ENCODE data around the gene SOCS7. TPM values are rescaled to one million over a fixed set of nuclear protein-coding genes. Genes with fewer than 3 reads are reported as not detected.
A peak's percentile ranks its signal among the peaks of the same experiment; 100 is the strongest.
"Not testable (repeated sequence)": the region's sequence is repeated elsewhere in the genome, so short reads cannot be mapped to it uniquely, and the experiment has no call there.

The SOCS7 gene
- total RNA-seq, 1 experiment from 2014 or later, result 10.1 TPM

DNA sequence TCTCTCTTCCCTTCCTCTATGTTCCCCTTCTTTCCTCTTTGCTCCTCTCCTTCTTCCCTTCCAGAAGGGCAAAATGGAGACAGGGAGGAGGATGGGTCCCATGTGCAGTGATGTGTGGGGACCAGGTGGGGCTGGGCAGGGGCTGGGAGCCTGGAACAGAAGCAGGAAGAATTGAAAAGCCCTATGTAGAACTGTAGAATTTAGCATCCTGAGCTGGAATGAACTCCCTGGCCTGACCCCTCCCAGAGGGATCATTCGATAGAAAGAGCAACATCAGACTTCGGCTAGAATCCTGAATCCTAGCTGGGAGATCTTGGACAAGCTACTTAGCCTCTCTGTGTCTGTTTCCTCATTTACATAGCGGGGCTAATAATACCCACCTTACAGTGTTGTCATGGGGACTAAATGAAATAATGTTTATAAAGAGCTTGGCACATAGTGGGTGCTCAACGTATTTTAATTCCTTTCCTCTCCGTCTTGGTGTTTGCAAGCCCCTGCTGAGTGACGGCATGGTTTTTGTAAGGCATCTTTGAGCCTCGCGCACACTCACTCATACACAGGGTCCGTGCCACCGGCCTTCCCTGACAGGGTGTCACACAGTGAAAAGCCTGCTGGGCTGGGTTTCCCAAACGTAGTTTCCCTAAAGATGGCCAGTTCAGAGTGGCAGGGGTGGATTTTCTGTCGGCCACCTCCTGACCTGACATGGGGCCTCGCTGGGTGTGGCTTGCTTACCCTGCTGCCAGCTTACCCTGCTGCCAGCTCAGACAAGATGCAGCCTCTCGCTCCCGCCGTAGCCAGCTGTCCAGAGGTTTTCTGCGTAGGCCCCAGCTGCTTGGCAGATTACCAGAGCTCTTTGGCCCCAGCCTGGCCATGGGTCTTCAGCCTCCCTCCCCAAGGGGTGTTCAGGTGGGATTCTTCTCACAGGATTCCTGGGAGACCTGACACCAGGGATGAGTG is 70.5 kb downstream of the SOCS7 start:
- no peak for DNase-seq (ENCODE audit: low read depth)

DNA sequence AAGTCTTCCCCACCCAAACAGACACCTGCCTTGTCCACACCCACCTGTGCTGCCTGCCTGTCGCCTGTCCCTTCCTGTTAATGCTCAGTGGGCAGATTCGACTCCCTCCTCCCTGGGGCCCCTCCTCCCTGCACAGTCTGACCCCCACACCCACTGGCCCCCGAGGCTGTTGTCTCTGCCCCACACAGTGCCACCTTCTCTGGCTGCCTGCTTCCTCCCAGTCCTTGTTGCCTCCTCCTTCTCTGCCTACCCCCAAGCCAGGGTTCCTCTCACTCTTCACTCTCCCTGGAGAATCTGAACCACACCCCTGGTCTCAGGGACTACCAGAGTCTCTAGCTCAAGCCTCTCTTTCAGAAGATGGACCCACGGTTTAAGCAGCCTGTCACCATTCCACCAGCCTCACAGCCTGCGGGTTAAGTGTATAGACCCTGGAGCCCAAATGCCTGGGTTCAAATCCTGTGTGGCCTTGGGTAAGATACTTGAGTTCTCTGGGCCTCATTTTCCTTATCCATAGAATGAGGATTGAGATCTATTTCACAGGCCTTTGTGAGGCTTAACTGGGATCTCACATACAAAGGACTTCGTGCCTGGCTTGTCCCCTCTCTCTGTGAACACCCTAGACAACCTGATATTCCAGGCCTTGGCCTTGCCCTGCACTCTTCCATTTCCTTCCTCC is 72.8 kb downstream of the SOCS7 start:
- DNase-seq (ENCODE audit: low read depth), result no peak

DNA sequence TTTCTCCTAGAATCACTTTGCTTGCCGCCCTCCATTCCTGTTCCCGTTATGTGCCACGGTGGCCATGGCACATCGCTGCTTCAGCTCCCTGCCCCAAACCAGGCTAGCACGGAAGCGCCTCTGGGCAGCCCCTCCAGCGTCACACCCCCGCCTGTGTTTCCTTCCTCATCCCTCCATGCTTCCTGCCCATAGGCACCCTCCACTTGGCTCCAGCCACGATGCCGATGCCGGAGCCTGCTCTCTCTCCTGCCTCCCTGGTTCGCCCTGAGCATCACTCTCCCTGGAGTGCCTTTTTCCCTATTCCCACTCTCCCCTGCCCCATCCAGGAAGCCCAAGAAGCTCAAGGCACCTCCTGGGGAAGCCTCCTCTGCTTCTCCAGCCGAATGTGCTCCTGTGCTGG is 73.4 kb downstream of the SOCS7 start:
- DNase-seq (ENCODE audit: low read depth), result no peak

DNA sequence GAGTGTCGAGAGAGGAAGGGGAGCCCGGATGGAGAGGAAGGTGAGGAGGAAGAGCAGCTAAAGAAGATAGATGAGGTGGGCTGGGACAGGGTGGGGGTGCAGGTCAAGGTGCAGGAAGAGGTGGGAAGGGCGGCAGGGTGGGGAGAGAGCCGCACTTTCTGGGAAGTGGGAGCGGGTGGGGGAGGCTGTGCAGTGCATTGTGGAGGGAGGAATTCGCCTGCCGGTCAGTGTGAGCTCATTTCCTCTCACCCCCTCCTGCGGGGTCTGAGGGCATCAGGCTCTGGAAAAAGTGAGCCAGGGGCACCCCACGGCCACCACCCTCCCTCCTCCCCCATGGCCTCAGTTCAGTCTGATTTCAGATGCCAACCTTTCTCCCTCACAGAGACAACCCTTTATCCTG is 74.1 kb downstream of the SOCS7 start:
- peak; percentile 45 for DNase-seq (ENCODE audit: low read depth)

DNA sequence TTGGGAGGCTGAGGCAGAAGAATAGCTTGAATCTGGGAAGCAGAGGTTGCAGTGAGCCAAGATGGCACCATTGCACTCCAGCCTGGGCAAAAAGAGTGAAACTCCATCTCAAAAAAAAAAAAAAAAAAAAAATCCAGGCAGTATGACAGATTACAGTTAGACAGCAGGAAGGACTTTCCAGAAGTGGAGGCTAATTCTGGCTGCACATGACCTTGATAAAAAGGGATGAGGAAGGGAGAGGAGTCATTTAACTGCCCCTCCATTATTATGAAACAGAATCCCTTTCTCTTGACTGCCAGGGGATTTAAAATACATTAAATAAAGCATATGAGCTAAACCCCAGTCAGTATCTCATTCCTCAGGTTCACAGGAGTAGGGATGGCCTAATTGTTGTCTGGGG is 74.8 kb downstream of the SOCS7 start:
- no peak for DNase-seq (ENCODE audit: low read depth)

DNA sequence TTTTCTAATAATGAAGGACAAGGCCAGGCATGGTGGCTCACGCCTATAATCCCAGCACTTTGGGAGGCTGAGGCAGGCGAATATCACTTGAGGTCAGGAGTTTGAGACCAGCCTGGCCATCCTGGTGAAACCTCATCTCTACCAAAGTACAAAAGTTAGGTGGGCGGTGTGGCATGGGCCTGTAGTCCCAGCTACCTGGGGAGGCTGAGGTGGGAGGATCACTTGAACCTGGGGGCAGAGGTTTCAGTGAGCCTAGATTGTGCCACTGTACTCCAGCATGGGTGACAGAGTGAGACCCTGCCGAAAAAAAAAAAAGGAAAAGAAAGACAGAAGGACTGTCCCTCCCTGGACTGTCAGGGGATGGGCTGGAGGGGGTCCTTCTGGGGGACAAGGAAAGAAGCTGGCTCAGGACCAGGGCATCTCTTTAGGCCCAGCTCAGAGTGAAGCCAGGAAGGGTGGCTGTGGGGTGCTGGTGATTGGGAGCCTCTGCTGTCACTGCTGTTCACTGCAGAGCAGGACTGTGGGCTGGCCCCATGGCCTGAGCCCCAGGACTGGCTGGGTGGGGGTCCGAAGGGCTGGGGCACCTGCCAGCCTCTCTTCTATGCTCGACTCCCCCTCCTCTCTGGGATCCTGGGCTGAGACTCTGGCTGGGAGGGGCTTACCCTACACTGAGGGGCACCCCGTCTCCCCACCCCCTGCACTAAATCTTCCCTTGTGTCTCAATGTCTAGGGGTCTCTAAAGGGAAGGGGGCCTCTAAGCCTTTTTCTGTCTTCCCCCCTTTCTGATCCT is 75.7 kb downstream of the SOCS7 start:
- no peak for DNase-seq (ENCODE audit: low read depth)

DNA sequence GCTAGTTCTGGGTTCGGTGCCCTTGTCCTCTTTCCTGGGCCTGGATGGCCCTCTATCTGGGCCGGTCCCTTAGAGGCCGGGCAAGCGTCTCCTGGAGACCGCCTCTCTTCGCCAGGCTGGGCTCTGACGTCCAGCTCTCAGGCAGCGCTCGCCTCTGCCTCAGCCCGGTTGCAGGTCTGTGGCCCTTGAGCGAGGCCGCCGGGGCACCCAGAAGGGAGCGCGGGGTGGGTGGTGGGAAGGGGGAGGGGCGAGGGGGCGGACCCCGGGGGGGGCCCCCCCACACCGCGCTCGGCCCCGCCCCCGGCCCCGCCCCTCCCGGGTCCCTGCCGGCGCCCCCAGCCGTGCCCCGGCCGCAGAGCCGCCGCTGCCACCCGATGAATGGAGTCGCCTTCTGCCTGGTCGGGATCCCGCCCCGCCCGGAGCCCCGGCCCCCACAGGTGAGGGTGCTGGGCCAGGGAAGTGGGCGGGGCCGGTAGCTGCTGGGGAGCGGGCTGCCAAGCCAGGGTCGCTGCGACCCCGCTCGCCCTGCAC is 76.5 kb downstream of the SOCS7 start, which contains the start of gene ARHGAP23:
Gene ARHGAP23 (plus strand): TSS at position 353 of the 531 bp plus-strand sequence. CDS start 22 bp downstream, at position 375.
- peak; percentile 62 for DNase-seq (ENCODE audit: low read depth)

DNA sequence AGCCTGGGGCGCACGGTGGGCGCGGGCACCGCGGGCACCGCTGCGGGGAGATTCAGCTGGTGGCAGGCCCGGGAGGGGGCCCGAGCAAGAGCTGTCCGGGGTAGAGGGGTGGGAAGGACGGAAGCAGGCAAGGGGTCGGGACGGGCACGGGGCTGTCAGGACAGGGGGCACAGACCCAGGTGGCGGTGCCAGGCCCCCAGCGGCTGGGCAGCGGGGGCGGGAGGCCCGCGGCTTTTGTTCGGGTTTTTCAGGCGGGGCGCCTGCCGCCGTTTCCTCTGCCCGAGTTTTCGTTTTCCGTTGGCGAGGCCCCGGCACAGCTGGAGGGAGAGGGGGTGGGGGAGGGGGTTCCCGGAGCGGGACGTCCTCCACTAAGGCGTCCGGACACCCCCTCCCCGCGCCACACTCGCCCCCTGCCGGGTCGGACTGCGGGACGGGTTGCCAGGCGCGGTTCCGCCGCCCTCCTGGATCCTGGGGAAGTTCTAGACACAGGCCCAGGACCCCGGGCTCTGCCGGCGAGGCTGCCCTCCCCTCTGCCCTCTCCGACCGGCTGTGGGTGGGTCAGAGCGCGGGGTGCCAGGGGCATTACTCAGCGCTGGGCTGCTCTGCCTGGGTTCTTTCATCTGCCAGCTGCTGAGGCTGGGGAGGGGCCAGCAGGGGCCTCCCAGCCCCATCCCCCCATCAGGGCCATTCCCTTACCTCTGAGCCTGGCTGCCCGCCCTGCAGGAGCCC is 77.2 kb downstream of the SOCS7 start:
- peak; percentile 45 for DNase-seq (ENCODE audit: low read depth)

DNA sequence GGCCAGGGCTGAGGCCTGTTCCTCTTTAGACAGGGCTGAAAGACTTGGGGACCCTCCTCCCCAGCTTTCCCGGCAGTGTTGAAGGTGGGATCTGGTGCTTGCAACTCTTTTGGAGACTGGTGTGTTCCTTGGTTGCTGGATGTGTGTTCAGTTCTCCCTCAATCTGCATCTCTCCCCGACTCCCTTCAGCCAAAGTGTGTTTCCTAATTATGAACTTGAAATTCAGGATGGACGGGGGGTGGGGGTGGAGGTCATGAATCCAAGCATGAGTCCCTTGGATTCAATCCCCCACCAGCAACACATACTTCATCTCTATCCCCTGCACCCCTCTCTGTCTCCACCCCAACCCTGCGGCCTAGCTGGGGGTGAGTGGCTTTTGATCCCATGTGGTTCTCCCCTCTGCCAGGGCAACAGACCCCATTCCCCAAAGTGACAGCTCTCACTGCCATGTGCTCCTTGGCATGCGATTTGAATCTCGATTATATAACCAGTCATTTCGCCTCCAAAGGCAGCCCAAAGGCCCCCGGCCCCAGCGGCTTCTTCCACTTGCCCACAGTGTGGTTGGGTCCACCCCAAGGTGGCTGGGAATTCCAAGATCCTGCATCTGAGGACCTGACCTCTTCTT is 77.9 kb downstream of the SOCS7 start:
- DNase-seq (ENCODE audit: low read depth), result no peak

DNA sequence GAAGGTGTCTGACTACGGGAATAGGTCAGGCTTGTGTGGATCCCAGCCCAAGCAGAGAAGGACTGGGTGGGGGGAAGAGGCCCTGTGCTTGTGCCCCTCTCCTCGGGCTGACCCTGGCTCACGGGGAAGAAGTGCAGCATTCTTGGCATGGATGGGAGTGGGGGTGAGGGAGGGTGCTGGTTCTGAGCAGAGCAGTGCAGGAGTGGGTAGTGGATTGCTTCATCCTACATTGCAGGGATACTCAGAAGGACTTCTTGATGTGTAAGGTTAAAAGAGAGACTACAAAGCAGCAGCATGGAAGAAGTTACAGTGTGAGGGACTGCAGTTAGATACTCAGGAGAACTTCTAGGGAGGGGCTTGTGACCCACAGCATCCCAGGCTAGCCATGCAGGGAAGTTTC is 78.7 kb downstream of the SOCS7 start:
- no peak for DNase-seq (ENCODE audit: low read depth)

DNA sequence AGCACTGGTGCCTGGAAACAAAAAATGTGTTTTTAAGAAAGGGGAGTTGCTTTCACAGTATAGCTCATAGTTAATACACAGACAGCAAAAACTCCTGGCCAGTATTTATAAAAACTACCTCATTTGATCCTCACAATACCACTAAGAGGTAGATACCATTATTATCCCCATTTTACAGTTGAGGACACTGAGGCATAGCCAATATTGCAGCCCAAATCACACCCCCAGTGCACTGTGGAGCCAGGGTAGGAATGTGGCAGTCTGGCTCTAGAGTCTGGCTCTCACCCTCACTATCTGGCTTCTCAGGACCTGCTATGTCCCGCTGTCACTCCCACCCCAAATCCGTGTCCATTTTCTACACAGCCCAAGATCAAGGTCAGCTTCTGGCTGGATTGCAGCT is 79.2 kb downstream of the SOCS7 start:
- DNase-seq (ENCODE audit: low read depth), result no peak

DNA sequence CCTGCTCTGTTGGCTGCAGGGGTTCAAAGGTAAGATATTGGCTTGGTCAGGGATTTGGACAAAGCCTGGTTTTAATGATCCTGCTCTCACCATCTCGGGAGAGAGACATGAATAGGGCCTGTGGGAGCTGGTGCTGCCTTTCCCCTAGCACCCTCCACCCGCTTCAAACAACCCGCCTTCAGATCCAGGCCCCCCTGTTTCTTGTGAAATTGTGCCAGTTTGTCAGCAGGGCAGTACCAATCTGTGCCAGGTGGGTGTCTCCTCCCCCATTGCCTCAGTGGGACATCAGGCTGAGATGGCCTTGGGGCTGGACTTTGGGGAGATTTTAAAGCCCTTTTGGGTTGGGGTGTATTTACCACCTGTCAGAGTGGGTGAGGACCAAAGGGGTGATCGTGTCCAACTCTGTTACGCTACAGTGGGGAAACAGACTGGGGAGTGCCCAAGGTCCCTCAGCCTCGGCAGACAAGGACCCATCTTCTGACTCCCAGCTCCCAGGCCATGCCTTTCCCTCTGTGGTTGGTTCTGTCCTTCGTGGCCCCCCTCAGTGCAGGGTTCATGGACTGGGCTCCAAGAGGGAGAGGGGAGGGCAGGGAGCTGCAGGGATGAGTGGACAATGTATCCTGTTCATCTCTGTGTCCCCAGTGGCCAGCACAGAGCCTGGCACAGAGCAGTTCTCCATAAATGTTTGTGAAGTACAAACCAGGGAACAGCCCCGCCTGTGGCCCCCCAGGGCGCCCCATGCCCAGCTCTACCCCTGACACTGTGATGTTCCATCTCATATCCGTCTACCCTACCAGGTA is 79.9 kb downstream of the SOCS7 start:
- DNase-seq (ENCODE audit: low read depth), result no peak

DNA sequence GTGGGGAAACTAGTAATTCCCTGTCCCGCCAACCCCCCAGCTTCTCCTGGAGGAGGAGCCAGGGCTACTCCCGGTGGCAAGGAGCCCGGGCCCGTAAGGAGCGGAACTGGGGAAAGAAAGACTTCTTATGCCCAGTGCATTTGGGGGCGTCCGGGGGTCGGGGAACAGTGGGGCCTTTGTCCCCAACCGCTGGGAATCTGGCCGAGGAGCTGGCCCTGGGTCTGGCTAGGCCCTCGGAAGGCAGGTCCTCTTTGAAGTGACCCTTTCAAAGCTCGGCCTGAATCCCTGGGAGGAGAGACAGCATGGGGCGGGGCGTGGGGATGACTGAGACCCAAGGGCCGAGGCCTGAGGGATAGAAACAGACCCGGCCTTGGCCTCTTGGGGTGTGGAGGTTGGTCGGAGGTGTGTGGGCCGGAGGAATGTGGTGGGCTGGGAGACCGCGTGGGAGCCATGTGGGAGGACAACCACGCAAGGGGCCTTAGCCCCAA is 82.6 kb downstream of the SOCS7 start:
- DNase-seq (ENCODE audit: low read depth), result no peak

DNA sequence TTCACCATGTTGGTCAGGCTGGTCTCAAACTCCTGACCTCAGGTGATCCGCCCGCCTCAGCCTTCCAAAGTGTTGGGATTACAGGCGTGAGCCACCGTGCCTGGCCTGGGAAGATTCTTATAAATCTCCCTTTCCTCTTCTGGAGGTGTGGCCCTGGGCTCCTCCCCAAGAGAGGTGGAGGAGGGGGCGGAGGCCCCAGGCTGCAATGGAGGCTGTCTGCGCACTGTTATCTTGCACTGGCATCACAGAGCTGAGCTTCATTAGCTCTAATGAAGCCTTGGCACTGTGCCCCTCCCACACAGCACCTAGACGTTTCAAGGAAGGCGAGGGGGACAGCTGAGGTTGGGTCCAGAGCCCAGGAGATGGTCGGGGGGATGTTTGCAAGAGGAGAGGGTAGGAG is 84.2 kb downstream of the SOCS7 start:
- no peak for DNase-seq (ENCODE audit: low read depth)

DNA sequence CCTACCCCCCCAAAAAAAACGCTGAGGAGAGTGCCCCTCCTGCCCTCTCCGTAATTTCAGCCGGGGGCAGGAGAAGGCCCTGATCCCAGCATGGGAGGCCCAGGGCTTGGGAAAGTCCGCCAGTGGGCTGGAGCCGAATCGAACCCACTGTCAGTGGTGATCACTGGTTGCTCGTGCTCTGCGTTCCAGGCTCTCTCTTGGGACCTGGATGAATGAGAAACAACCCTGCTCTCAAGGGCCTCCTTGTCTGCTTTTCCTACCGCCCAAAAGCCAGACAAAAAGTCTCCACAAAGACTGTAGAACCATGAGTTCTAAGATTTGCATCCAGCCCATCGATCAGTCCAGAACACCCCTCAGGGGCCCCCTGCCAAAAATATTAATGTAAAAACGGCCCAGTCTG is 84.7 kb downstream of the SOCS7 start:
- no peak for DNase-seq (ENCODE audit: low read depth)

DNA sequence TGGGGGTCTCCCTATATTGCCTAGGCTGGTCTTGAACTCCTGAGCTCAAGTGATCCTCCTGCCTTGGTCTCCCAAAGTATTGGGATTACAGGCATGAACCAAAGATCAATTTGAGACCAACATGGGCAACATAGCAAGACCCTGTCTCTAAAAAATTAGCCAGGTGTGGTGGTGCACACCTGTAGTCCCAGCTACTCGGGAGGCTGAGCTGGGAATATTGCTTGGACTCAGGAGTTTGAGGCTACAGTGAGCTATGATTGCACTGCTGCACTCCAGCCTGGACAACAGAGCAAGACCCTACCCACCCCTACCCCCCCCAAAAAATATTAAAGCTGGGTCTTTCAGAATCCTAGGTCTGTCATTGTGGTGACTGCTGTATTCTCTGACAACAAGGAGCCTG is 85.7 kb downstream of the SOCS7 start:
- not testable (repeated sequence) for DNase-seq (ENCODE audit: low read depth)

DNA sequence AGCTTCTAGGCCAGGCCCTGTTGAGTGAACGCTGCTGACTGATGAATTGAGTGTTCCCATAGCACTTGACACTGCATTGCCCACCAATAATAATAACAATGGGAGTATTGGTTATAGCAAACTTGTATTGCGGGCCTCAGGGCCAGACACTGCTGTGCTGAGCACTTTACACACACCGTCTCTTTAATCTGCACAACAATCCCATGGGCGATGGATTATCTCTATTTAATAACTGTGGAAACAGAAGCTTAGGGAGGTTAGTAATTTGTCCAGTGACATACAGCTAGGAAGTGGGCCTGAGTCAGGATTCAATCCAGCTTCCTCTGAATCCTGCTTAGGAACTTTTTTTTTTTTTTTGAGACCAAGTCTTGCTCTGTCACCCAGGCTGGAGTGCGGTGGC is 87.8 kb downstream of the SOCS7 start:
- no peak for DNase-seq (ENCODE audit: low read depth)

DNA sequence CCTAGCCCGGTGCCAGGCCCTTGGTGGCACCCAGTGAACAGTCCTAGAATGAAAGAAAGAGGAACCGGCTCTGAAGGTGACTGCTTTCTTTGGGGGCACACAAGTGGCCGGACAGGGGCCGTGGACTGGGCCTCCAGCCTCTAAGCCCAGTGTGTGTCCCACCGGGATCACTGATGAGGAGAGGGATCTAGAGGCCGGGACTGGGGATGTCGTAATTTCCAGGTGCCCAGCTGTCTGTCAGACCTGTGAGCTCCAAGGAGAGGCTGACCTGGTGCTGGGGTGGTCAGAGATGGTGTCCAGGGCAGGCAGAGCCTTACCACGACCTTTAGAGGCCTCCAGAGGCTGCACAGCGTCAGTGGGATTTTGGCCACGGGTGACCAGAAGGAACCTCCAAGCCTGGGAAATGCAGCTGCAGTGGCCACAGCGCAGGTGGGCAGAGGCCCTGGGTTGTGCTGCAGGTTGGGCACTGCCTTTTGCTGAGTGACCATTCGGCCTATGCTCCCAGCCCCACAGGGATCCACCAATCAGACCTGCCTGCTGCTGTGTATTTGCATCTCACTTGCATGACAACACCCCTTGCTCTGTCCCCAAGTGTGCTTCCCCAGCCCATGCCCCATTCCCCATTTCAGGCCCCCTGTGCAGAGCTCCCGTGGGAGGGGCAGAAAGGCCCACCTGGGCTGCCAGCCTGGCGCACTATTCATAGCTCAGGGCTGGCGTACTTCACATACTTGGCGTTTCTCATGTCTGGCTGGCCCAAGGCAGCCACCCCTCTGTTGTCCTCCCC is 89.2 kb downstream of the SOCS7 start:
- DNase-seq (ENCODE audit: low read depth), result no peak

Data from Daoy (cell line).